Measurements from ENCODE around the gene OPHN1. TPM values are rescaled to one million over a fixed set of nuclear protein-coding genes. Genes with fewer than 3 reads are reported as not detected.
"Not testable (repeated sequence)": the region's sequence is repeated elsewhere in the genome, so short reads cannot be mapped to it uniquely, and the experiment has no call there.

OPHN1 gene
- total RNA-seq, 2 donors from 2014 or later, result 5.0 to 7.6 TPM

DNA sequence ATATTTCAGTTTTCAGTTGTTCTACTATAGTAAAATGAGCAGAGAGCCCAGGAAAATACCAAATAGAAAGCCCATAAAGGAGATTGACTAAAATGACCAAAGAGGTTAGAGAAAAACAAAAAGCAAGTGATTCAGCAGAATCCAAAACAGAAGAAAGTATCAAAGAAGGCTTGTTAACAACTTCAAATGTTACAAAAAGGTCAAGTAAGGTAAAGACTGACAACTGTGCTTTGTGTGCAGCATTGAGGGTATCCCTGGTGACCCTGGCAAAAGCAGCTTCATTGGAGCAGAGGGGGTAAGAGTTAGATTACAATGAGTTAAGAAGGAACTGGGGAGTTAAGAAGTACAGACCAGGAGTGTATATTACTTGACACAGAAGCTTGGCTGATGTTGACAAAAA is 317.9 kb downstream of the OPHN1 start:
- ATAC-seq (no peak), DNase-seq (no peak)
- intact Hi-C loops (cut with DNase I, micrococcal nuclease), result no loop called here

GRCh38 chrX:68114573-68115129 is 318.6 kb downstream of the OPHN1 start:
- ATAC-seq (peak; percentile 92), DNase-seq (peak; percentile 5 to 23)
- intact Hi-C loops (cut with DNase I, micrococcal nuclease), result no loop called here

GRCh38 chrX:68113837-68114572 is 319.3 kb downstream of the OPHN1 start:
- ATAC-seq (peak; percentile 61), DNase-seq (no peak)
- intact Hi-C loops (cut with DNase I, micrococcal nuclease), result no loop called here

DNA sequence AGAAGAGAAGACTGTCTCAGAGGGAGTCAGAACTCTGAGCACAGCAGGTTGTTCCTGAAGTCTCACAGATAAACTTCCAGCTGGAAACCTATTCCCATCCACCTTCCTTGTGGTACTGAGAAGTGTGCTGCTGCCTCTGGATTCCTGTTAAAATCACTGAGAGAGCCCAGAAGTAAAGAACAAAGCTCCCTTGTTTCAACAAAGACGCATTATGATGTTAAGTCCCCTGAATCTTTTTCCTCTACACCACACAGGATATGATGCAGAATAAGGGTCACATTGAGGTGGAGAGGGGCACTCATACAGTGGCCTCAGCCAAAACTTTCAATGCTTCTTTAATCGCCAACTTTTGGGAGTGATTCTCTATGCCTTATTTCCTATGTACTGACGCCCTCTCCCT is 321.0 kb downstream of the OPHN1 start:
- ATAC-seq, result no peak
- DNase-seq, result no peak
- intact Hi-C loops (cut with DNase I, micrococcal nuclease), result no loop called here

- no peak for ATAC-seq
- intact Hi-C loops (cut with DNase I, micrococcal nuclease), result no loop called here
Observed at GRCh38 chrX:68109162-68109561, 324.1 kb downstream of the OPHN1 start.

DNA sequence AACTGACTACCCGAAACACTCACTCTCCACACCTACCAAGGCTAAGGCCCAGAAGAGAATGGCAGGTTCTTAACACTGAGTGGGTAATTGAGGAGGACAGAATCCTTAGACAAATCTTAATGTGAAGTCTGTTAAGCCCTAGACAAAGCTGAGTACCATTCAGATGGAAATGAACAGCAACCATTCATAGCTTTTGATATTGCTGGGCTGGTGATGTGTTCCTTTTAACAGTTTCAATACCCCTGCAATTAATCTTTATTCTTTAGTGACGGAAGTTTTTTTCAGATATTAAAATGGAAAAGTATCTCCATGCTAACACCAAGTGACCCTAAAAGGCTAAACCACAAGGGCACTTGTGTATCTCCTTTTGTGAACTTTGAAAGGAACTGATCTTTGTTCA is 334.9 kb downstream of the OPHN1 start:
- no peak for ATAC-seq
- no peak for DNase-seq
- intact Hi-C loops (cut with DNase I, micrococcal nuclease), result no loop called here

More at GRCh38 chrX:68109162-68109561, 324.1 kb downstream of the OPHN1 start:
- no peak for DNase-seq

DNA sequence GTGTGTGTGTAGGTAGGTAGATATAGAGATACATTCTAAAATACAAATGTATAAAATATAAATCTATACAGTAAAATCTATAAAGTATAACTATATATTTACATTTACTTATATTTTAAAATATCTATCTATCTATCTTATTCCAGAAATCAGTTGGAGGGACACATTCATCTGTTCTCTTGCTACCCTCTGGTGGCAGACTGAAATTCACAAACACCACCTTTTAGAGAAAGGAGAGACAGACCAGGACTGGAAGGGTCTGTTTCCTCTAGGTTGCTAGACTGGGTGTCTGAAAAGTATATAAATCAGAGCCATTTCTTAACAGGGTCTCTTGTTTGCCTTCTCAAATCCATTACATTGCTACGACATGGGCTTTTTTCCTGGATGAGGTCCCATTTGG is 343.0 kb downstream of the OPHN1 start:
- intact Hi-C loops (cut with DNase I, micrococcal nuclease), result no loop called here
- ATAC-seq (no peak), DNase-seq (no peak)

GRCh38 chrX:68087526-68087925 is 345.8 kb downstream of the OPHN1 start:
- DNase-seq, result no peak
- intact Hi-C loops (cut with DNase I, micrococcal nuclease), result no loop called here
- ATAC-seq, result no peak

- DNase-seq (no peak), ATAC-seq (no peak)
Observed at GRCh38 chrX:68086709-68087108, 346.6 kb downstream of the OPHN1 start.

DNA sequence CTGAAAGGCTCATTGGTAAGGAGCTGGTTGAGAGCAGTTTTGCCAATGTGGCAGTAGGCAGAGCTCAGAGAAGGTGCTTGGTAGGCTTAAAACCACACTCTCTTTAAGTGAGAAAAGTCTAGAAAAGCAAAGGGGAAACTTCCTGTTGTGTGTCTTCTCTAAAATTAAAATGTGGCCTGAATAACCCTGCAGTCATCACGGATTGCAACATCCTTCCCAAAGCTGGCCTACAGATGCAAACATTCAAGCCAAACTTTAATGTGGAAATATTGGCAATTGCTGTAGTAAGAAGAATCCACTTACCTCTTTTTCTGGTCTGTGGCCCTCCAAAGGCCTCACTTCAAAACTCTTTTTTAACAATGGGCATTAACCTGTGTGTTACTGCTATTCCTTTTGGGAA is 348.5 kb downstream of the OPHN1 start:
- ATAC-seq, result no peak
- no peak for DNase-seq
- intact Hi-C loops (cut with DNase I, micrococcal nuclease), result no loop called here

More at GRCh38 chrX:68086709-68087108, 346.6 kb downstream of the OPHN1 start:
- intact Hi-C loops (cut with DNase I, micrococcal nuclease), result no loop called here

GRCh38 chrX:68083510-68083909 is 349.8 kb downstream of the OPHN1 start:
- intact Hi-C loops (cut with DNase I, micrococcal nuclease), result no loop called here
- no peak for ATAC-seq
- DNase-seq, result no peak

- ATAC-seq (no peak), DNase-seq (no peak)
- intact Hi-C loops (cut with DNase I, micrococcal nuclease), result no loop called here
Observed at GRCh38 chrX:68079961-68080360, 353.3 kb downstream of the OPHN1 start.

GRCh38 chrX:68078801-68079200 is 354.5 kb downstream of the OPHN1 start:
- intact Hi-C loops (cut with DNase I, micrococcal nuclease); DNase-seq; ATAC-seq: not testable (repeated sequence)

DNA sequence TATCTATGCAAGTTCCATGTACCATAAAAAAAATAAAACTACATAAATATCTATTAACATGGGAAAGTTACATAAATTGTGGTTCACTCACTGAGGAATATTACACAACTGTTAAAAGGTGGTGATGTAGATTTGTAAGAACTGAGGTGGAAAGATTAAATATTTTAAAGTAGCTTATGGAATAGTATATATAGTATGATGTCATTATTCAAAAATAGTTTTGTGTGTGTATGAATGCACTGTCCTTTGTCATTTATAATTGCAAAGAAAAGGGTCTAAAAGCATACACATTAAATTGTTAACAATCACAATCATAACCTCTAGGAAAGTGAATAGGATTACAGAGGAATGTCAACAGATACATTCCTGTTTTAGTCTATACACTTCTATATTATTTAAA is 355.9 kb downstream of the OPHN1 start:
- intact Hi-C loops (cut with DNase I, micrococcal nuclease), result no loop called here
- ATAC-seq (no peak), DNase-seq (no peak)

- intact Hi-C loops (cut with DNase I, micrococcal nuclease), result no loop called here
- ATAC-seq, result no peak
- DNase-seq, result no peak
Observed at GRCh38 chrX:68072041-68072440, 361.3 kb downstream of the OPHN1 start.

GRCh38 chrX:68070119-68070518 is 363.2 kb downstream of the OPHN1 start:
- intact Hi-C loops (cut with DNase I, micrococcal nuclease); ATAC-seq; DNase-seq: not testable (repeated sequence)

DNA sequence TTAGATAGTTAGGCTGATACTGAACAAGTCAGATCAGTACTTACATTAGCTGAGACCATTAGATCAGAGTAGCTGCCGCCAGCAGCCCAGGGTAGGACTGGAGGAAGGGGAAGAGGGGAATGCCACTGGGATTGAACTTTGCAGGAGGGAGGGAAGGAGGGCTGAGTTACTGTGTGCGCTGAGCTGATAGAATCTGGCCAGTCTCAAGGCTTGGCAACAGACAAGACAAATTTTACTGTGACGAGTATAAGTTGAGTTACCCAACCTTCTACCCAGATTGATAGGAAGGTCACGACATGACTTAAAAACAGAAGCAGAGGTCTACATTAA is 372.1 kb downstream of the OPHN1 start:
- ATAC-seq (no peak), DNase-seq (no peak)
- intact Hi-C loops (cut with DNase I, micrococcal nuclease), result no loop called here

- DNase-seq (no peak), ATAC-seq (no peak)
- intact Hi-C loops (cut with DNase I, micrococcal nuclease), result no loop called here
Observed at GRCh38 chrX:68060506-68061205, 372.6 kb downstream of the OPHN1 start.

DNA sequence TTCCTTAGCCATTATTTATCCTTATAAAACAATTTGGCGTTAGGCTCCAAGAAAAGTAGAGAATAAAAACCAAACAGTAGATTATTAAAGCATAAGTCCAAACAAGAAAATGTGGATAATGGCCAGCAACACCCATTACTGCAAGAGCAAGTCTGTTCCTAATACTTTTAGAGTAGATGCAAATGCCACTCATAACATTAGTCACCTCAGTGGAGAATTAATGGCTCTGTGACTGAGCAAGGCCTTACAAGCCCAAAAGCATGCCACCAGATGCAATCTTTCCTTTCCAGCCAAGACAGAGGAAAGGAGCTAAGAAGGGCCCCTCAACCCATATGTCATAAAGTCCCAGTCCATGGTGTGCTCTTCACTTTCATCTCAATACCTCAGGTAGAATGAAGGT is 373.8 kb downstream of the OPHN1 start:
- intact Hi-C loops (cut with DNase I, micrococcal nuclease), result no loop called here
- no peak for ATAC-seq
- DNase-seq, result no peak

DNA sequence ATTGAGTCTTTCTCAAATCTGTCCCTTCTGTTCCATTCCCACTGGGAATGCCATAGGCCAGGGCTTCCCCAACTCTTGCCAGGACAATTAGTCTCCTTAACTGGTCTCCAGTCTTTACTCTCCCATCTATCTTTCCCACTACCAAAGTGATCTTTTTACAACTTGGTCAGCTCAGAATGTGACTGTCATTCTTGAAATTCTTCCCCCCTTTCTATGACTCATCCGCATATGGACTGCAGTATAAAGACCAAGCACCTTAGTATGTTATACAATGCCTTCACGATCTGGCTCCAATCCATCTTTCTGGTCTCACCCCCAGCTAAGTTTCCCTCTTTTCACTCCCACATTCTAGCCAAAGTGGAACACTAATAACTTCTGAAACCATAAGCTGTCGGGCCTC is 383.8 kb downstream of the OPHN1 start:
- ATAC-seq (no peak), DNase-seq (no peak)
- intact Hi-C loops (cut with DNase I, micrococcal nuclease), result no loop called here
